G401 (cell line): ENCODE results near the gene BAIAP3. TPM values are rescaled to one million over a fixed set of nuclear protein-coding genes. Genes with fewer than 3 reads are reported as not detected.
"Not testable (repeated sequence)": the region's sequence is repeated elsewhere in the genome, so short reads cannot be mapped to it uniquely, and the experiment has no call there.

ENCODE experiments used
- DNase-seq: peaks from one replicate; pipeline ENCODE4 v3.0.0-alpha.2; 2015; ENCODE audit warnings: low spot score
- in situ Hi-C: cut with HindIII; loops from 2 replicates; pipeline ENCODE4 v1.10.0; 2016; ENCODE audit warnings: low sequenced_read_pairs, mixed read lengths
- total RNA-seq: library from RNA; depleted of rRNA; stranded (reverse); fragments of >200 nt; shearing (Covaris generic); gene quantifications from 2 replicates; pipeline ENCODE4 v1.2.3, GENCODE V29; 2014

Gene BAIAP3
- total RNA-seq, 1 experiment from 2014 or later = 2.0 TPM

- DNase-seq = no peak
- in situ Hi-C loops = no loop called here
These were observed 18.1 kb upstream of the BAIAP3 start for GRCh38 chr16:1315081-1316032.

- in situ Hi-C loops = no loop called here
- no peak for DNase-seq
These were observed 17.4 kb upstream of the BAIAP3 start for GRCh38 chr16:1316033-1316405.

- DNase-seq = no peak
- in situ Hi-C loops = no loop called here
These were observed 15.8 kb upstream of the BAIAP3 start for GRCh38 chr16:1317479-1318267.

GRCh38 chr16:1318268-1318545 is 15.2 kb upstream of the BAIAP3 start:
- in situ Hi-C loops = no loop called here
- no peak for DNase-seq

- in situ Hi-C loops = no loop called here
- no peak for DNase-seq
These were observed 14.4 kb upstream of the BAIAP3 start for GRCh38 chr16:1319041-1319440.

- in situ Hi-C loops = no loop called here
These were observed 13.3 kb upstream of the BAIAP3 start for GRCh38 chr16:1320097-1320496.

GRCh38 chr16:1320658-1321240 is 12.7 kb upstream of the BAIAP3 start:
- no peak for DNase-seq
- in situ Hi-C loops = no loop called here

More at GRCh38 chr16:1320097-1320496, 13.3 kb upstream of the BAIAP3 start:
- DNase-seq = no peak

- in situ Hi-C loops = no loop called here
- no peak for DNase-seq
These were observed 11.0 kb upstream of the BAIAP3 start for GRCh38 chr16:1322407-1322806.

- in situ Hi-C loops = no loop called here
- no peak for DNase-seq
These were observed 9.9 kb upstream of the BAIAP3 start for GRCh38 chr16:1323296-1324239.

GRCh38 chr16:1324286-1324826 is 9.1 kb upstream of the BAIAP3 start:
- peak; percentile 62 for DNase-seq
- in situ Hi-C loops = no loop called here

- DNase-seq = peak; percentile 65
- in situ Hi-C loops = no loop called here
These were observed 8.2 kb upstream of the BAIAP3 start for GRCh38 chr16:1325261-1325660.

GRCh38 chr16:1325673-1326371 is 7.6 kb upstream of the BAIAP3 start:
- no peak for DNase-seq
- in situ Hi-C loops = no loop called here

GRCh38 chr16:1326391-1326790 is 7.1 kb upstream of the BAIAP3 start:
- in situ Hi-C loops = no loop called here
- no peak for DNase-seq

- no peak for DNase-seq
- in situ Hi-C loops = no loop called here
These were observed 6.4 kb upstream of the BAIAP3 start for GRCh38 chr16:1326946-1327618.

GRCh38 chr16:1327619-1327947 is 5.9 kb upstream of the BAIAP3 start:
- in situ Hi-C loops = no loop called here
- DNase-seq = no peak

- in situ Hi-C loops = not testable (repeated sequence)
These were observed 5.3 kb upstream of the BAIAP3 start for GRCh38 chr16:1328136-1328535.

GRCh38 chr16:1328961-1329360 is 4.5 kb upstream of the BAIAP3 start:
- DNase-seq, in situ Hi-C loops: not testable (repeated sequence)

More at GRCh38 chr16:1328136-1328535, 5.3 kb upstream of the BAIAP3 start:
- not testable (repeated sequence) for DNase-seq
